Natural killer cell (primary cell): ENCODE measurements around the gene NCR3LG1. TPM values are rescaled to one million over a fixed set of nuclear protein-coding genes. Genes with fewer than 3 reads are reported as not detected.

ENCODE experiments used
- ATAC-seq, 3 donors: fragments of 150-1000 bp in 2 of 3; fragments of 200-7000 bp in 1 of 3; cut with Tn5 transposase; 1 replicate in 1 of 3; 2 replicates in 2 of 3; pipeline ENCODE4 v1.10.0; 2021; ENCODE audit warnings: mild to moderate bottlenecking in 2 of 3, moderate library complexity in 2 of 3
- DNase-seq, 2 donors: peaks; one replicate each; pipeline versions ENCODE4 v3.0.0 to v3.0.0-alpha.2; 2013 to 2021; ENCODE audit warnings: mixed read lengths in 1 of 2
- H3K27ac ChIP-seq: one replicate; pipeline ENCODE4 v1.5.1; 2013; ENCODE audit warnings: mild to moderate bottlenecking, low read length
- H3K27me3 ChIP-seq: one replicate; pipeline ENCODE4 v1.6.1; 2013; ENCODE audit warnings: low read length; ENCODE audit not compliant: control insufficient read depth, insufficient read depth
- H3K36me3 ChIP-seq: one replicate; pipeline ENCODE4 v1.6.1; 2013; ENCODE audit warnings: low read length; ENCODE audit not compliant: control insufficient read depth, insufficient read depth
- H3K4me1 ChIP-seq: one replicate; pipeline ENCODE4 v1.6.1; 2013; ENCODE audit warnings: low read length; ENCODE audit not compliant: control insufficient read depth, insufficient read depth
- H3K4me3 ChIP-seq: one replicate; pipeline ENCODE4 v1.5.1; 2013; ENCODE audit warnings: low read length
- H3K9me3 ChIP-seq: one replicate; pipeline ENCODE4 v1.6.1; 2013; ENCODE audit warnings: low read length; ENCODE audit not compliant: control insufficient read depth, insufficient read depth
- H3K27ac Mint-ChIP-seq, 2 donors: one replicate each; pipeline ENCODE4 v1.8.0; 2022; ENCODE audit warnings: mild to moderate bottlenecking in 2 of 2, mixed read lengths in 2 of 2, moderate library complexity in 1 of 2
- H3K27me3 Mint-ChIP-seq, 2 donors: one replicate each; pipeline ENCODE4 v1.8.0; 2022; ENCODE audit warnings: low read depth in 2 of 2, mixed read lengths in 2 of 2
- H3K36me3 Mint-ChIP-seq: one replicate; pipeline ENCODE4 v1.8.0; 2022; ENCODE audit warnings: mixed read lengths
- H3K4me1 Mint-ChIP-seq, 2 donors: one replicate each; pipeline ENCODE4 v1.8.0; 2022; ENCODE audit warnings: mixed read lengths in 2 of 2
- H3K4me3 Mint-ChIP-seq: one replicate; pipeline ENCODE4 v1.8.0; 2022; ENCODE audit warnings: mild to moderate bottlenecking, moderate library complexity, mixed read lengths
- H3K9me3 Mint-ChIP-seq, 2 donors: one replicate each; pipeline ENCODE4 v1.8.0; 2022; ENCODE audit warnings: mixed read lengths in 2 of 2
- WGBS: methylation state at CpG from one replicate; pipeline ENCODE4 v1.1.7; 2013; ENCODE audit warnings: missing lambda C conversion rate; ENCODE audit not compliant: insufficient coverage; 5-methylcytosine and 5-hydroxymethylcytosine counted together
- intact Hi-C: fragments of 100-400 bp; cut with micrococcal nuclease; formaldehyde crosslinking; loops from one replicate; pipeline ENCODE4 v1.14.2; 2022
- total RNA-seq, 4 donors: library from RNA; stranded (reverse); fragments of 120-200 nt in 1 of 4; gene quantifications; one replicate each; pipeline versions ENCODE4 v1.2.3 to v1.2.4, GENCODE V29; 2013 to 2022
- TF ChIP-seq, protein P1 (sequence below): fragments of 200-600 bp; IDR thresholded peaks from one replicate; pipeline ENCODE4 v1.8.0; 2022; ENCODE audit warnings: antibody characterized with exemption

NCR3LG1 gene
- total RNA-seq, 3 donors from 2014 or later (not counting 1 experiment from before 2014, with no cell fraction given) = 6.3 to 10.1 (median 9.7) TPM

DNA sequence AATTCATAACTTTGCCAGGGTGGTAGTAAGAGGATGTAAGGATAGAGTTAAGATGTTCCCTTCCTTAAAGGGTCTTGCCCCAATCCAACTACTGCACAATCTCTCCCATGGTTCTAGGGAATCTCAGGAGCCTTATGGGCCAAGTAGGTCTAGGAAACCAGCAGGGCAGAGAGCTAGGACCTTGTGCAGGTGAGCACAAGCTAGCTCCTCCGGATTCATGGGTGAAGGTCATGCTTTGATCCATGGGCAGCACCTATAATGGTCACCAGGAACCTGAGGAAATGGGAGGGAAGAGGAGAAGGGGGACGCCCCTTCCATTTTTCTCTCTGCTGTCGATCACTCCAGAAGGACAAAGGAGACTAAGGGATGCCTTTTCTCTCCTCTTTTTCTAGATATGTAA lies 20.0 kb downstream of the NCR3LG1 start:
- H3K4me1 ChIP-seq = no peaks in the 10 kb centered on the region
- H3K4me3 Mint-ChIP-seq = no peak overlapping the region
- intact Hi-C loops = no loop called here
- peaks cover 47% of the 10 kb centered on the region for H3K9me3 ChIP-seq
- H3K36me3 Mint-ChIP-seq = peaks cover 41% of the 10 kb centered on the region
- no peaks in the 10 kb centered on the region for H3K27me3 ChIP-seq
- H3K4me3 ChIP-seq = no peak overlapping the region
- H3K9me3 Mint-ChIP-seq = peaks cover 11 to 17% of the 10 kb centered on the region in 2 donors
- ATAC-seq = no peak
- TF ChIP-seq, protein P1, sequence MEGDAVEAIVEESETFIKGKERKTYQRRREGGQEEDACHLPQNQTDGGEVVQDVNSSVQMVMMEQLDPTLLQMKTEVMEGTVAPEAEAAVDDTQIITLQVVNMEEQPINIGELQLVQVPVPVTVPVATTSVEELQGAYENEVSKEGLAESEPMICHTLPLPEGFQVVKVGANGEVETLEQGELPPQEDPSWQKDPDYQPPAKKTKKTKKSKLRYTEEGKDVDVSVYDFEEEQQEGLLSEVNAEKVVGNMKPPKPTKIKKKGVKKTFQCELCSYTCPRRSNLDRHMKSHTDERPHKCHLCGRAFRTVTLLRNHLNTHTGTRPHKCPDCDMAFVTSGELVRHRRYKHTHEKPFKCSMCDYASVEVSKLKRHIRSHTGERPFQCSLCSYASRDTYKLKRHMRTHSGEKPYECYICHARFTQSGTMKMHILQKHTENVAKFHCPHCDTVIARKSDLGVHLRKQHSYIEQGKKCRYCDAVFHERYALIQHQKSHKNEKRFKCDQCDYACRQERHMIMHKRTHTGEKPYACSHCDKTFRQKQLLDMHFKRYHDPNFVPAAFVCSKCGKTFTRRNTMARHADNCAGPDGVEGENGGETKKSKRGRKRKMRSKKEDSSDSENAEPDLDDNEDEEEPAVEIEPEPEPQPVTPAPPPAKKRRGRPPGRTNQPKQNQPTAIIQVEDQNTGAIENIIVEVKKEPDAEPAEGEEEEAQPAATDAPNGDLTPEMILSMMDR = no peak
- DNase-seq = no peak
- 63% methylated on average over 2 of the region's 3 CpGs for WGBS
- H3K27me3 Mint-ChIP-seq = no peaks in the 10 kb centered on the region
- no peak overlapping the region for H3K27ac Mint-ChIP-seq
- no peak overlapping the region for H3K27ac ChIP-seq
- H3K4me1 Mint-ChIP-seq = peaks cover 6 to 8% of the 10 kb centered on the region in 2 donors
- peaks cover 24% of the 10 kb centered on the region for H3K36me3 ChIP-seq

DNA sequence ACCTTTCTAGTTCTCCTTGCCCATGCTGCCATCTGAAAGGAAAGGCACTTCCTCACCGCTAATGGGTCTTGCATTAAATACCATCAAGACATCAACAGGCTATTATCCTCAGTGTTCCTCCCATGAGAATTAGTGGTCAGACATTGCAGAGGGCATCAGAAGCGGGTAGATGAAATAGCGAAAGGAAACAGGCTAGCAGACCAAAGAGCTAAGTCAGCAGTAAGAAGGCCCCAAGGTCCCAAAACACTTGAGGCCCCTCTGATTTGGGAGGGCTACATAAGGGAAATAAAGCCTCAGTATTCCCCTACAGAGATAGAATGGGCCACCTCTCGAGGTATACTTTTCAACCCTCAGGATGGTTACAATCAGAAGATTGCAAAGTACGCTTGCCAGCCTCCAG lies 23.9 kb downstream of the NCR3LG1 start:
- Histone ChIP-seq H3K9me3 (peaks cover 33% of the 10 kb centered on the region), H3K36me3 (peaks cover 11% of the 10 kb centered on the region), H3K4me3 (no peak overlapping the region), H3K27ac (no peak overlapping the region), H3K27me3 (no peaks in the 10 kb centered on the region), H3K4me1 (no peaks in the 10 kb centered on the region)
- WGBS = 84% methylated on average over 5 of the region's 5 CpGs
- Mint-ChIP-seq H3K27me3 (no peaks in the 10 kb centered on the region), H3K9me3 (peaks cover 8 to 16% of the 10 kb centered on the region in 2 donors), H3K4me1 (no peaks in the 10 kb centered on the region), H3K27ac (no peak overlapping the region), H3K36me3 (peaks cover 24% of the 10 kb centered on the region), H3K4me3 (no peak overlapping the region)
- TF ChIP-seq, protein P1 = no peak
- ATAC-seq (no peak), DNase-seq (no peak)
- intact Hi-C loops = no loop called here

DNA sequence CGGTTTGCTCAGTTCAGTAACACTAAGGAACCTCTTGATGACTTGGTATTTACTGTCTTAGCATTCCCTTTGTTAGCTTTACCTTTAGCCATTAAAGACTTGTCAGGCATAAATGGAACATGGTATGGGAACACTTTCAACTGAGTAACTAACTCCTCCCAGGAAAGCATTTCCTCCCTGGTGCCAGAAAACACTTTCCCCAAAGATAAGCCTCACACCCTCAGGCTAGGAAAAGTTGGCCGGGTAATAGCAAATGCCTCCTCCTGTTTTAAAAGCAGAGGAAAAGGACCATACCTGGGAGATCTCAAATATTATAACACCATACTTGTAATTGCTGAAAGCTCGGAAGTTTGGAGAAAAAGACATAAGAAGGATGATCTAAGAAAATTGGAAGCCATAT lies 24.9 kb downstream of the NCR3LG1 start:
- WGBS = 89% methylated on average over 2 of the region's 3 CpGs

DNA sequence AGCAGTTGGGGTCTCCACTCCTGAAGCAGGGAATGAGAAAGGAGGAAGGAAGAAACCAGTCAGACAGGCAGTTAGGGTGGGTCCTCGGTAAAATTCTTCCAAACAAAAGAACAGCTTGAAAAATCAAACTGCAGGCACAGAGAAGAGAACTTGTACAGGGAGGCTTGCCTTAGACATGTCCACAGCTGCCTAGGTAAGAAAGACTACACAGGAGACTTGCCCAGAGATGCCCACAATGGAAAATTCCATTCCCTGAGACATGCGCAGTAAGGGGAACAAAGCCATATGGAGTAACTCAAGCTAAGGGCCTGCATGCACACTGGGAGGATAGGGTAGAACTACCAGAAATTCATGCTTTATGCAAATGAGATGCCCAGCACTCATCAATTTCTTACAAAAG lies 27.1 kb downstream of the NCR3LG1 start:
- no peaks in the 10 kb centered on the region for H3K27me3 Mint-ChIP-seq
- H3K4me3 Mint-ChIP-seq = no peak overlapping the region
- H3K9me3 Mint-ChIP-seq = no peaks in the 10 kb centered on the region
- no peak overlapping the region for H3K27ac Mint-ChIP-seq
- DNase-seq = no peak
- ATAC-seq = no peak
- Histone ChIP-seq H3K36me3 (no peaks in the 10 kb centered on the region), H3K27me3 (no peaks in the 10 kb centered on the region), H3K4me1 (no peaks in the 10 kb centered on the region), H3K27ac (no peak overlapping the region), H3K9me3 (peaks cover 3% of the 10 kb centered on the region), H3K4me3 (no peak overlapping the region)
- WGBS = 86% methylated on average over 2 of the region's 2 CpGs
- TF ChIP-seq, protein P1 = no peak
- intact Hi-C loops = no loop called here
- no peaks in the 10 kb centered on the region for H3K4me1 Mint-ChIP-seq
- no peaks in the 10 kb centered on the region for H3K36me3 Mint-ChIP-seq

More for the DNA sequence above, 24.9 kb downstream of the NCR3LG1 start:
- no peak overlapping the region for H3K27ac Mint-ChIP-seq
- Histone ChIP-seq H3K27ac (no peak overlapping the region), H3K27me3 (no peaks in the 10 kb centered on the region), H3K9me3 (peaks cover 25% of the 10 kb centered on the region), H3K4me1 (no peaks in the 10 kb centered on the region), H3K4me3 (no peak overlapping the region), H3K36me3 (peaks cover 8% of the 10 kb centered on the region)
- peaks cover 3 to 10% of the 10 kb centered on the region in 2 donors for H3K9me3 Mint-ChIP-seq
- no peaks in the 10 kb centered on the region for H3K4me1 Mint-ChIP-seq
- DNase-seq (no peak), ATAC-seq (no peak)
- peaks cover 14% of the 10 kb centered on the region for H3K36me3 Mint-ChIP-seq
- intact Hi-C loops = no loop called here
- TF ChIP-seq, protein P1 = no peak
- H3K4me3 Mint-ChIP-seq = no peak overlapping the region
- no peaks in the 10 kb centered on the region for H3K27me3 Mint-ChIP-seq
